KOPT-K1 (cell line): Measurements from ENCODE around the gene CACNA2D4.

Experiments
- H3K27ac ChIP-seq: fragments of 200-600 bp; sonication (generic); 2 replicates; pipeline ENCODE4 v1.5.1; 2016; ENCODE audit warnings: antibody characterized with exemption, mild to moderate bottlenecking, low read depth, low read length; ENCODE audit not compliant: poor library complexity, severe bottlenecking
- H3K36me3 ChIP-seq: fragments of 200-600 bp; sonication (generic); 2 replicates; pipeline ENCODE4 v1.5.1; 2017; ENCODE audit warnings: antibody characterized with exemption, mild to moderate bottlenecking, low read length, moderate library complexity; ENCODE audit not compliant: insufficient read depth
- H3K9me3 ChIP-seq: fragments of 200-600 bp; sonication (generic); 2 replicates; pipeline ENCODE4 v1.5.1; 2017; ENCODE audit warnings: antibody characterized with exemption, low read length, mild to moderate bottlenecking; ENCODE audit not compliant: insufficient read depth, poor library complexity, severe bottlenecking

CACNA2D4 gene

DNA sequence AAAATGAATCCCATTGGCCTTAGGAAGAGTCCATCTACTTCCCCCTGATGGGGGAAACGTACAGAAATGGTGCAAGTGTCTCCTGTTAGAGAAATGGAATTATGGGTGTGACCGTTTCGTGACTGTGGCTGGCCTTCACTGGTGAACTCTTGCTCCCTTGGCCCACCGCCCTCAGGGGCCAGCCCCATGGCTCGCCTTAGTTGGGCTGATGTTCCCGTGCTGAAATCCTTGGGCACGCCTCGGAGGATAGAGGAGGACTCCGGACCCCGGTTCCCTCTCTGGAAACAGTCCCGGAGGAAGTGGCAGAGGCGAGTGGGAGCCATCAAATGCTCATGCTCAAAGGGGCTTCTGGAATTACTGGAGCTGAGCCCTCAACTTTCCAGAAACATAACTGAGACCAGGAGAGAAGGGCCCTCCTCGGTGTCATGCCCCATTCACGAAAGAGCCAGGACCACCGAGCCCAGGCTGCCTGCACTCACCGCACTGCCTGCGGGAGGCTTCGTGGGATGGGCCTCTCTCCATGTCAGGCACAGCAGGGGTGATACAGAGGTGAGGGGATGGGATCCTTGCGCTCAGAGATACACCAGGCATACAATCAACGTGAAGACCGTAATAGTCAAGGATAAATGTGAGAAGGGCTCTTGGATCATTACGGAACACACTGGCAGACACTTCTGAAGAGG, 10.1 kb upstream of the CACNA2D4 start:
- Histone ChIP-seq H3K9me3 (no peaks in the 10 kb centered on the region), H3K36me3 (no peaks in the 10 kb centered on the region), H3K27ac (no peak overlapping the region)

DNA sequence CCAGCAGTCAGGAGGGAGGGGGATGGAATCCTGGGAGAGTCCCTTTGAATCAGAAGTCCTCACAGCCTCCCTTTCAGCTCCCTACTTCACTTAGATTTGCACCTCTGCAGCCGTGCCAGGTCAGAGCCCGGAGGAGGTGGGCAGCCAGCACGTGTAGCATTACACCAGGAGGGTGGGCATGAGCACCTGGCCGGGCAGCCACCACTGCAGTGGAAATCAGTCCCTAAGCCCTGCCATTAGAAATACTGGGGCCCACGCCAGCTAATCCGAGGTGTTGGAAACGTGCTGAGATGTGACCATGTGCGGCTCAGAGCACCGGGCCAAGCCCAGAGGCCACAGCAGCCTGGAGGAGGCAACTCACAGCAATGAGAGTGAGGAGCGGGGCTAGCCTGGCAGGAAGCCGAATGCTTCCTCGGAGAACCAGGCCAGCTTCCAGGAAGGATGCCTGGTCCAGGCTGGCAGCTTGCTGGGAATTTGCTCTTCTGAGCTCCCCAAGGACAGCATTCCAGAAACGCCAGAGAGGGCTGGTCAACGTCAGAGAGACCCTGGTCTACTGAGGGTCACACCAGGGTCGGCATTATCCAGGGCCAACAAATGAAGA, 9.4 kb upstream of the CACNA2D4 start:
- Histone ChIP-seq H3K27ac (no peak overlapping the region), H3K9me3 (no peaks in the 10 kb centered on the region), H3K36me3 (no peaks in the 10 kb centered on the region)

DNA sequence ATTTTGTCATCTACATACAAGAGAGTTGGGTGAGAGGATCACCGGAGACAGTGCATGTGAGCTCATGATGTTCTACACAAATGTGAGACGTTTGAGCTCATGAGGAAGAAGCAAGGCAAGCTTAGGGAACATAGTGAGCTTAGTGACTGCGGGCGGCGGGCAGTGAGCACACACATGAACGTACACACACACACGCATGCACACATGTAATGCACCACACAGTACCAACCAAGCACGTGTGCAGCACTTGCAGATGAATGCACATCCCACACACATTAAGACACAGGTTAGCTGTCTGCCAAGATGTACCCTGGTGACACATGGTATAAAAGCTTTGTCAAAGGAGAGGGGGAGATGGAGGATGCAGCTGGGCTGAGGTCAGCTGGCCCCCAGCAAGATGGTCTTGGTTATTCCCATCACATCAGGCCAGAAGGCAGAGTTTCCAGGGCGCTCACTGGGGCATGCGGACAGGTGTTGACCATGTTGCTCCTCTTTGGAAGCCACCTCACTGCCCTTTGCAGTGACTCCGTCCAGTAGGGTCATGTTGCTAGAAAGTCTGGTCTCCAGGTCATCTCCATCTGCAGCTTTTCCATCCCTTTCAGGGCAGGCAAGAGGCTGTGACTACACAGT, 8.7 kb upstream of the CACNA2D4 start:
- Histone ChIP-seq H3K27ac (no peak overlapping the region), H3K36me3 (no peaks in the 10 kb centered on the region), H3K9me3 (no peaks in the 10 kb centered on the region)

DNA sequence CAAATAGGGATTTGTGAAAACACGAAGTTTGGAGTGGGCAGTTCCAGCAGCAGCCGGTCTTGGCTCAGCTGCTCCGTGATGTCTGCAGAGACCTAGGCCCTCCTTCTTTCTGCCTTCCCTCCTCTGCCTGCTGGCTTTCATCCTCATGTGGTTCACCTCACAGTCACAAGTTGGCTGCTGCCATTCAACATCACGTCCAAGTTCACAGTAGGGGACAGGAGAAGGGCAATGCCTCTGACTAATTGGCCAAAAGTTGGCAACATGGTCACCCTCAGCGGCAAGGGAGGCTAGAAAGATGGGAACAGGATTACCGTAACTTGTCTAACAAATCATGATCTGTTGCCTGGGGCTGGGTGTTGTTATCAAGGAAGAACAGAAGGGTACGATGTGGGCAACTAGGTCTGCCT, 7.8 kb upstream of the CACNA2D4 start:
- Histone ChIP-seq H3K27ac (no peak overlapping the region), H3K9me3 (no peaks in the 10 kb centered on the region), H3K36me3 (no peaks in the 10 kb centered on the region)

DNA sequence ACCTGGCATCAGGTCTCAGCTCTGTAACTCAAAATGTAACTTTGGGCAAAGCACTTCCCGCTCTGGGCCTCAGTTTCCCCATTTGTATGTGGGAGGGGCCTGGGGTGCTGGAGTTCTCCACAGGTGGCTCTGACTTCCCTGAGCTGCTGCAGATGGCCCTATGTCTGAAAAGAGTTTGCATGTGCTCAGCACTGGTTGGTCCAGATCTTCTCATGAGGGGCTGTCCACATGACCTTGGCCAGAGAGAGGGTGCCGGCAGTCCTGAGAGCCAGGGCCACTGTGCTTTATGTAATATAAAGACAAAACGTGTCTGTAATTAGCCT, 7.2 kb upstream of the CACNA2D4 start:
- H3K36me3 ChIP-seq, result no peaks in the 10 kb centered on the region
- H3K27ac ChIP-seq, result no peak overlapping the region
- no peaks in the 10 kb centered on the region for H3K9me3 ChIP-seq

DNA sequence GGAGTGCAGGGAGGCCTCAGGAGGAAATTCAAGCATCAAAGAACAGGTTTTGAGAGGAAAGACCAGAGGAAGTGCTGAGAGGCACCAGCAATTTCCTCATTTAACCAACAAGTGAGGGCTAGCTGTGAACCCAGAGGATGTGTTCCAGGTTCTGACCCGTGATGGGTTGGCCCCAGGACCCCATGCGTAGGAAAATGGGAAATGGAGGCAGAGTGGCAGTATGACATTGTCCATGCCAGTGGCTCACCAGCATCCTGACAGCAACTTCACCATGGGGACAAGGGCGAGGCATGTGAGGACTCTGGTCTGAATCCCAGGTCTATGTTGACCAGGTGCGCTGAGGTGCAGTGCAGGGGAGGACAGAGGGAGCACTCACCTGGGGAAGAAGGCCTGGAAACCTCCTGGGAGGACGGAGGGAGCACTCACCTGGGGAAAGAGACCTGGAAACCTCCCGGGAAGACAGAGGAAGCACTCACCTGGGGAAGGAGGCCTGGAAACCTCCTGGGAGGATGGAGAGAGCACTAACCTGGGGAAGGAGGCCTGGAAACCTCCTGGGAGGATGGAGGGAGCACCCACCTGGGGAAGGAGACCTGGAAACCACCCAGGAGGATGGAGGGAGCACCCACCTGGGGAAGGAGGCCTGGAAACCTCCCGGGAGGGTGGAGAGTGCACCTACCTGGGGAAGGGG, 6.7 kb upstream of the CACNA2D4 start:
- Histone ChIP-seq H3K9me3 (no peaks in the 10 kb centered on the region), H3K27ac (no peak overlapping the region), H3K36me3 (no peaks in the 10 kb centered on the region)

DNA sequence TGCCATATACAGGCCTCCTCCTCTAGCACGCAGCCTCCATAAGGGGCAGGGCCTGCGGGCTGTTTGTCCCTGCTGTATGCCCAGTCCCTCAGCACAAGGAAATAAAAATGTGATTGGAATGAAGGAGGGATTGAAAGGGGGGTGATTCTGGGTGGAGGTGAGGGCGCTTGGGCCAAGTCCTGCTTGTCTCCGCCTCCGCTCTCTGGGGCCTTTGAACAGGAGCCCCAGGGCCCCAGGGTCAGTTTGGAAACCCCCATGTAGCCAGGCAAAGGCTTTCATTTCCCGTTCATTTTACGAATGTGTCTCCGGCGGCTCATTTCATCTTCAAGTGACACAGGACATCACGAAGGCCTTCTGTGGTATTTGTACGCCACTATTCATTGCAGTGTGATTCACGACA, 4.5 kb upstream of the CACNA2D4 start:
- no peaks in the 10 kb centered on the region for H3K36me3 ChIP-seq
- no peak overlapping the region for H3K27ac ChIP-seq
- H3K9me3 ChIP-seq, result no peaks in the 10 kb centered on the region

DNA sequence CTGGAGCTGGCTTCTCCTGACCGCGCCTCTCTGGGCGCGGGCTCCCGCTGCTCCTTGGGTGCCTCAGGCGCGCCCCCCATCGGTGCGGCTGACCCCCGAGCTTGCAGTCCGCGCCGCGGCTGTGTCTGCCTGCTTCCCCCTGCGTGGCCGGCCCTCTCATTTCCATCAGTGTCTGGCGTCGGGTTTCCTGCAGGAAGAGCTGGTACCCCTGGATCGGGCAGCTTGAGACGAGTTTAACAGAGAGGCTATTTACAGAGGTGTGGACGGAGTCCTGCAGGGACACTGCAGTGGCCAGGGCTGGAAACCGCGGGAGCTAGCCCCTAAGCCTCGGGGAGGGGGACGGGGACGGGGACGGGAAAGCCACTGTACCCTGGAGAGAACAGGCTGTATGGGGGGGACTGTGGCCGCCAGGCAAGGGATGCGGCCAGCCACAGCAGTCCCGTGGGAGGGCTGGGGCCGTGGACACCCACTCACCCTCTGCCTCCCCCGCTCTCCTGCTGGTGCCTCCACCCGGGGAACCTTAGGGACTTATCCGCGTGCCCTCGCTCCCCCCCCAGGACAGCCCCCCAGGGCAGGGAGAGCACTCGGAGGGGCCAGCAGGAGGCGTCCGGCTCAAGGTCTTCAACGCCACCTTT, 3.7 kb upstream of the CACNA2D4 start:
- H3K9me3 ChIP-seq, result no peaks in the 10 kb centered on the region
- H3K36me3 ChIP-seq, result no peaks in the 10 kb centered on the region
- H3K27ac ChIP-seq, result no peak overlapping the region

DNA sequence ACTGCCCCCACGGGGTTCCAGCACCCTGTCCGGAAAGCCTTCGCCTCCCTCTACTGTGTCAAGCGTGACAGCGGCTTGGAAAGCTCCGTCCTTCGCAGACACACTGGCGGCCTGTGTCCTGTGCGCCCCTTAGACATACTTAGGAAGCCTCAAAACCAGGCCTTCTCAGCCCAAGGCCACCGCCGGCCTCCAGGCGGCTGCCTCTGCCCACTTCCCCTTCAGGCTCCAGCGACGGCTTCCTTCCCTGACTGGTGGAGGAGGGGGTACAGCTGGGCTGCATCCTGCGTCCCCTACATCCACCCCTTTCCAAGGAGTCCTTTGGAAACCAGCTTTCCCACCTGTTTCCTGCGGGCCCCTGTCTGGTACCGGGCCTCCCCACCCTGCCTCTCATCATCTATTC, 2.5 kb upstream of the CACNA2D4 start:
- no peak overlapping the region for H3K27ac ChIP-seq
- no peaks in the 10 kb centered on the region for H3K9me3 ChIP-seq

DNA sequence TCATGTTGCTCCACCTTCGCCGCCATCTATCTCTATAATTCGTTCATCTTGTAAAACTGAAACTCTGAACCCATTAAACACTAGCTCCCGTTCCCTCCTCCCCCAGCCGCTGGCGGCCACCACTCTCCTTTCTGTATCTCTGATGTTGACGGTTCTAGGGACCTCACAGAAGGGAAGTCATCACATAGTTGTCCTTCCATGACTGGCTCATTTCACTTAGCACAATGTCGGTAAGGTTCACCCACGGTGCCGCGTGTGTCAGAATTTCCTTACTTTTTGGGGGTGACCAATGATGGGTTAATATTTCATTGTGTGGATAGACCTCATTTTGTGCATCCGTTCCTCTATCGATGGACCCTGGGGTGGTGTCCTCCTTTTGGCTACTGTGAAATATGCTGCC, 2.0 kb upstream of the CACNA2D4 start:
- Histone ChIP-seq H3K9me3 (no peaks in the 10 kb centered on the region), H3K36me3 (no peaks in the 10 kb centered on the region), H3K27ac (no peak overlapping the region)

More for the DNA sequence above, 2.5 kb upstream of the CACNA2D4 start:
- H3K36me3 ChIP-seq, result no peaks in the 10 kb centered on the region

DNA sequence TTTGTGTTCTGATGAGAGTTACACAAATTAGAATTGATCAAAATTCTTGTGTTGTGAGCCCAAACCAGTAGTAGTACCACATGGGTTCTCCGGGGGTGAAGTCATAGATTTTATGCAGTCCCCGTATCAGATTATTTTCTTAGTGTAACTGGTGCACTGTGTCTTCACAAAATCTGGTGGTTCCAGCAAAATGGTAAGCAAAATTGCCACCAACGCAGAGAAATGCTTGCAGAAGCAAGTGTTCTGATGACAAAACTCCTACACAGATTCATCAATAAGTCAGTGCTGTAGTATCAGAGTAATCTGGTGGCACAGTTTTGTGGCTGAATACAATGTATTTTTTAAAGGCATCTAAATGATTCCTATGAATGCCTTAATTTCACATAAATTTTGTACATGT, 1.3 kb upstream of the CACNA2D4 start:
- Histone ChIP-seq H3K27ac (no peak overlapping the region), H3K9me3 (no peaks in the 10 kb centered on the region), H3K36me3 (no peaks in the 10 kb centered on the region)

DNA sequence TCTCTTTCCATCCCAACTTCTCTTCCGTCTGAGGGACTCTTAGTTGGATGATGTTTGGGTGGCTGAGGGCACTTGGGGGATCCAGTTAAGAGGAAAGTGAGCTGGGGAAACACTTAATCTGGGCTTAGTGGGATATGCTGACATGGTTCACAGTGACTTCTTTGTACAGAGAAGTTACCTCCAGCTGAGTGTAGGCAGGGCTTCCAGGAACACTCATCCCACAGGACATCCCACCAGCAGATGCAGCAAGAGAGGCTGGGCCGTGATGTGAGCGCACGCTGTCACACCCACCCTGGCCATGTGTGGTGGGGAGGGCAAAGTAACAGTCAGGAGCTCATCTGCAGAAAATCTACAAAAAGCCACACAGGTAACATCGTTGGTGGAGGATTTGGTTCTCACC, 832 bp upstream of the CACNA2D4 start:
- Histone ChIP-seq H3K27ac (no peak overlapping the region), H3K36me3 (no peaks in the 10 kb centered on the region), H3K9me3 (no peaks in the 10 kb centered on the region)

DNA sequence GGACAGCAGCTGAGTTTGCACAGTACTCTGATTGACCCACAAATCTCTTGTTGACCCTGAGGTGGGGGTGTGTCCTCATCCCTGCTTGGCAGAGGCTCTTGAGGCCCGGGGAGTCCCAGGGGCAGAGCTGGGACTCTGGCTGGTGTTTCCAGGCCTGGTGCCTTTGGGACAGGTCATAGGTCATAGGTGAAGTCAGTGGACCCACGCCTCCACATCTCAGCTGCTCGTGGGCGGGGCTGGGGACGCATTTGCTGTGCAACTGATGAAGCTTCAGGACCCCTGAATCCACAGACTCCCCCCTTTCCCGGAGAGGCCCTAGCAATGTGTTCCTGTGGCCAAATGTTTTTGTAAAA, 408 bp upstream of the CACNA2D4 start:
- H3K27ac ChIP-seq, result no peak overlapping the region
- no peaks in the 10 kb centered on the region for H3K9me3 ChIP-seq

DNA sequence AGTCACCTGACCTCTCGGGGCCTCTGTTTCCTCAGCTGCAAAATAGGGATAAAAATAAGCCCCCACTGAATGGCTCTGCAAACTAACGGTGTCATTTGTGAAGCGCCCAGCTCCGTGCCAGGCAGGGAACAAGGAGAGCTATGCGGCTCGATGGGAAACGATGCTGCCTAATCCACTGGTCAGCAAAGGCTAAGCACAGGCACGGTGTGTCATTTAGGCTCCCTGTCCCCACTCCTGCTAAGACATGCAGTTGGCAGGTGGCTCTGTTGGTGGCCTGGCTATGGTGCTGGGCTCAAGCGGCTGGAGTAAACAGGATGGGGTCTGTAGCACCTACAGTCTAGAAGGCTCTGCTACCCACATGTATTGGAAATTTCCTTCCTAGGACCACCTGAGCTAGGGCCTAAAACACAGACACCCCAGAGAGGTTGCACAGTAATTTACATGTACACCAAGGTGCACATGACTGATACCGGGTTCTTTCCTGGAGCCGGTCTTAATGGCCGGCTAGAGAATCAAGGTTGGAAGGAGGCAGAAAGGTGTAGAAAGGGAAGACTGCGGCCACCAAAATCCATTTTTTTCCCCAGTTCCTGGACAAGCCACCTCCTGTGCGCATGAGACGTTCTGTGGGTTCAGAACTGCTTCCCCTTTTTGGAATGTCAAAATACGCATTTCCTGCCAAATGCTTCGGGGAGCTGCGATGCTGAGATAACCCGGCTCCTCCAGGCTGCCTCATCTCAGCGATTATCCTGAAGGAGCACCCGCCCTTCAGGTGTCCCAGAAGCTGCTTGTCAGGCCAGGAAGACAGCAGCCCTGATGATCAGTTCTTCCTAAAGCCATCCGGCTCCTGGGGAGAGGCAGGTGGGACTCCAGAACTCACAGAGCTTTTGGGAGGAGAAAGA, 1.0 kb downstream of the CACNA2D4 start:
- Histone ChIP-seq H3K36me3 (no peaks in the 10 kb centered on the region), H3K9me3 (no peaks in the 10 kb centered on the region), H3K27ac (no peak overlapping the region)

More for the DNA sequence above, 408 bp upstream of the CACNA2D4 start:
- no peaks in the 10 kb centered on the region for H3K36me3 ChIP-seq
